Body of pancreas (tissue), 4 donors: Measurements from ENCODE around the gene TRNP1. TPM values are rescaled to one million over a fixed set of nuclear protein-coding genes. Genes with fewer than 3 reads are reported as not detected.

Source experiments
- ATAC-seq: fragments of 150-250 bp; one replicate; pipeline ENCODE4 v1.9.1; 2016
- DNase-seq, 4 donors: peaks; one replicate each; pipeline ENCODE4 v3.0.0-alpha.2; 2019
- H3K27ac ChIP-seq, 4 donors: fragments of 200-600 bp; sonication (generic); 1 replicate in 3 of 4; 2 replicates in 1 of 4; pipeline versions ENCODE4 v1.5.1 to v1.6.1; 2016 to 2019; ENCODE audit warnings: mild to moderate bottlenecking in 1 of 4, mixed read lengths in 1 of 4, moderate library complexity in 1 of 4
- H3K27me3 ChIP-seq, 2 donors: fragments of 200-600 bp; sonication (generic); one replicate each; pipeline ENCODE4 v1.6.0; 2016; ENCODE audit warnings: mild to moderate bottlenecking in 1 of 2
- H3K36me3 ChIP-seq, 2 donors: fragments of 200-600 bp; sonication (generic); replicated peaks in 1 of 2; 2 replicates each; pipeline ENCODE4 v1.5.1; 2016; ENCODE audit warnings: low read depth in 2 of 2; ENCODE audit not compliant: insufficient read depth in 1 of 2
- H3K4me1 ChIP-seq: fragments of 200-600 bp; sonication (generic); one replicate; pipeline ENCODE4 v1.6.0; 2016
- H3K4me3 ChIP-seq, 2 donors: fragments of 200-600 bp; sonication (generic); 1 replicate in 1 of 2; 2 replicates in 1 of 2; pipeline ENCODE4 v1.5.1; 2016 to 2019
- H3K9me3 ChIP-seq, 3 donors: fragments of 200-600 bp; sonication (generic); 1 replicate in 2 of 3; 2 replicates in 1 of 3; pipeline ENCODE4 v1.5.1; 2016
- POLR2A ChIP-seq, 3 donors: fragments of 450-650 bp; IDR thresholded peaks; one replicate each; pipeline ENCODE4 v1.6.1; 2016; ENCODE audit warnings: antibody characterized with exemption in 3 of 3, mild to moderate bottlenecking in 2 of 3
- whole genome bisulfite sequencing, 2 donors: methylation state at CpG; one replicate each; pipeline ENCODE4 v1.1.5; 2017; 5-methylcytosine and 5-hydroxymethylcytosine counted together
- intact Hi-C: fragments of 100-400 bp; cut with DNase I; formaldehyde crosslinking; loops from one replicate; pipeline ENCODE4 v1.15.1; 2023
- total RNA-seq, 2 donors: library from RNA; depleted of rRNA; stranded (reverse); fragments of >200 nt; gene quantifications; one replicate each; pipeline ENCODE4 v1.1.0, GENCODE V29; 2016
- TF ChIP-seq, protein P1 (sequence below), 7 experiments: fragments of 450-650 bp in 4 of 7; fragments of 200-600 bp in 3 of 7; sonication (generic) in 3 of 7; IDR thresholded peaks; one replicate each; pipeline ENCODE4 v1.5.1; 2016 to 2019; ENCODE audit warnings: antibody characterized with exemption in 7 of 7

Gene TRNP1
- total RNA-seq, 2 donors from 2014 or later = 17.1 to 32.6 TPM

DNA sequence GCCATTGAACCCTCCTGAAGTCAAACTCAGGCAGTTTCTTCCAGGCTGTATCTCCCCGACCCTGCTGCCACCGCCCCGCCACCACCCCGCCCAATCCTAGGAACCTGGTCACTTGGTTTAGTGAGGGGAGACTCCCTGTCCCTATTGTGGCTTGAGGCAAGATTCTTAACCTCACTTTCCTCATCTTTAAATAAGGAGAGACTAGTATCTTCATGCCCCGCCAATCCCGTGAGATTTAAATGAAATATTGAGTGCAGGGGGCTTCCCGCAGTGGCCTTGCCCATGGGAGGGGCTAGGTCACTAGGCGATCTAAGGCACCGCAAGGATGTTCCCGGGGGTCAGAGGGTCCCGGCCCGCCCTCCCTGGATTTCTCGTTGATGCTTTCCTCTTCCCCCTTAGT is 34.2 kb upstream of the TRNP1 start:
- intact Hi-C loops = no loop called here
- peak overlapping the region; percentile 95 to 97 for H3K4me3 ChIP-seq
- no peaks in the 10 kb centered on the region for H3K27me3 ChIP-seq
- H3K36me3 ChIP-seq = no peaks in the 10 kb centered on the region
- no peak for TF ChIP-seq POLR2A (IDR thresholded peaks at IDR 0.05)
- TF ChIP-seq, protein P1, sequence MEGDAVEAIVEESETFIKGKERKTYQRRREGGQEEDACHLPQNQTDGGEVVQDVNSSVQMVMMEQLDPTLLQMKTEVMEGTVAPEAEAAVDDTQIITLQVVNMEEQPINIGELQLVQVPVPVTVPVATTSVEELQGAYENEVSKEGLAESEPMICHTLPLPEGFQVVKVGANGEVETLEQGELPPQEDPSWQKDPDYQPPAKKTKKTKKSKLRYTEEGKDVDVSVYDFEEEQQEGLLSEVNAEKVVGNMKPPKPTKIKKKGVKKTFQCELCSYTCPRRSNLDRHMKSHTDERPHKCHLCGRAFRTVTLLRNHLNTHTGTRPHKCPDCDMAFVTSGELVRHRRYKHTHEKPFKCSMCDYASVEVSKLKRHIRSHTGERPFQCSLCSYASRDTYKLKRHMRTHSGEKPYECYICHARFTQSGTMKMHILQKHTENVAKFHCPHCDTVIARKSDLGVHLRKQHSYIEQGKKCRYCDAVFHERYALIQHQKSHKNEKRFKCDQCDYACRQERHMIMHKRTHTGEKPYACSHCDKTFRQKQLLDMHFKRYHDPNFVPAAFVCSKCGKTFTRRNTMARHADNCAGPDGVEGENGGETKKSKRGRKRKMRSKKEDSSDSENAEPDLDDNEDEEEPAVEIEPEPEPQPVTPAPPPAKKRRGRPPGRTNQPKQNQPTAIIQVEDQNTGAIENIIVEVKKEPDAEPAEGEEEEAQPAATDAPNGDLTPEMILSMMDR (IDR thresholded peaks at IDR 0.05) = no peak
- peak overlapping the region in 3 of 4 donors; percentile 82 to 90 (median 87) for H3K27ac ChIP-seq
- H3K9me3 ChIP-seq = no peaks in the 10 kb centered on the region
- peaks cover 27% of the 10 kb centered on the region for H3K4me1 ChIP-seq
- DNase-seq (no peak), ATAC-seq (no peak)
- WGBS, 2 donors = 9 to 13% methylated on average over 12 to 13 of the region's 13 CpGs

DNA sequence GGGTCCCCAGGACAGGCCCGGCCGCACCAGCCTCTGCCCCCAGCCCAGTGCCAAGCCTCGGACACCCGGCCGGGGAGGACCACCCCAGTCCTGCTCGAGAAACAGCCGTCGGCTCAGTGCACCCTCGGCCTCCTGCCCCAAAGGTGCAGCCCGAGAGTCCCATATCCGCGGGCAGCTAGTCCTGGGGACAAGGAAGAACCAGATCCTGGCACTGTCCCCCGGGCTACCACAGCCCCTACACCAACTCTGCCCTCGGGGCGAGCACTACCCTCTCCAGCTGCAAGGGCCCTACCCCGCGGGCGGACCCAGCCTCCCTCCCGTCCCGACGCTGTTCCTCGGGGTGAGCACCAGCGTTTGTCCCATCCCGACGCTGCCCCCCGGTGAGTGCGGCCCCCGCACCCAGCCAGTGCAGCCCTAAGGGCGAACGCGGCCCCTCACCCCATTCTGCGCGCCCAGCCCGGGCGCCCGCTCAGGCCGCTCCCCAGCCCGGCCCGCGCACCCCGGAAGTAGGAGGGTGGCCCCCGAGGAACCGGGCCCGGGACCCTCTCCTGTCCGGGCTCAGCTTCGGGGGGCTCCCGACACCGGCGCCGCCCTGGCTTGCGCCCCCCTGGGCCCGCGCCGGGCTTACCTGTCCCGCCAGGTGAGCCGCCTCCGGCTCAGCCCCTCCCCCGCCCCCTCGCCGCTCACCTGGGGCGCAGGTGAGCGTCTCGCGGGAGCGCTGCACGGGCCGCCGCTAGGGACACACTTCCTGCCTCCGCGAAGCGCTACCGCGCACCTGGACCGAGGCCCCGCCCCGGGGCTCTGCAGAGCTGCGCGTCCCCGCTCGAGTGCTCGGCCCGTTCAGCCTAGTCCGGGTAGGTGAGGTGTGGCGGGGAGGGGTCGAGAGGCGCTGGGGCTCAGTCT is 33.5 kb upstream of the TRNP1 start, which contains the start of gene KDF1:
TSS of gene KDF1 (minus strand) at position 747 of the 903 bp plus-strand sequence. CDS start 8,088 bp downstream, outside the sequence.
- no peaks in the 10 kb centered on the region for H3K9me3 ChIP-seq
- DNase-seq (peak; percentile 88 to 94 (median 92)), ATAC-seq (peak; percentile 99)
- TF ChIP-seq, protein P1 (IDR thresholded peaks at IDR 0.05) = peak in 3 of 7 experiments; percentile 18 to 53 (median 46)
- peak; percentile 75 to 84 (median 76) for TF ChIP-seq POLR2A (IDR thresholded peaks at IDR 0.05)
- intact Hi-C loops = no loop called here
- H3K4me1 ChIP-seq = peaks cover 27% of the 10 kb centered on the region
- H3K27me3 ChIP-seq = no peaks in the 10 kb centered on the region
- H3K4me3 ChIP-seq = peak within 1 kb of the TSS; percentile 95 to 97
- WGBS, 2 donors = 0% methylated on average over 61 of the region's 86 CpGs; no CpG with 5 or more reads in 1 of the 2 donors
- peak within 1 kb of the TSS; percentile 82 to 90 (median 88) for H3K27ac ChIP-seq
- H3K36me3 ChIP-seq = no peaks in the 10 kb centered on the region

DNA sequence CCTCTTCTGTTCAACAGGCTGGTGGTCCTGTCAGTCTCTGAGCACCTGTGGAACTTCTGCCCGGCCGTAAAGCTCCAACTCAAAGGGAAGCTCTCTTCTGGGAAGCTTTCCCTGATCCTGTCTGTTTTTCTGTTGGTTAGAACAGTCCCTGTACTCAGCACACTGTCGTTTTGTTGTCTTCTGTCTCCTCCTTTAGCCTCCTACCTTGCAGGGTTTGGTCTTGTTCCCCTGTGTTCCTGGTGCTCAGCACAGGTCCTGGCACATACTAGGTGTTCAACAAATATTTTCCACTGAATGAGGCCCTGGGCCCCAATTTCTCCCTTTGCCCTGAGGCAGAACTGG is 32.9 kb upstream of the TRNP1 start:
- Histone ChIP-seq H3K9me3 (no peaks in the 10 kb centered on the region), H3K4me3 (peak overlapping the region; percentile 6 to 97), H3K27ac (peak overlapping the region; percentile 82 to 90 (median 88)), H3K27me3 (no peaks in the 10 kb centered on the region), H3K36me3 (no peaks in the 10 kb centered on the region), H3K4me1 (peaks cover 27% of the 10 kb centered on the region)
- intact Hi-C loops = no loop called here
- TF ChIP-seq POLR2A (IDR thresholded peaks at IDR 0.05) = no peak
- TF ChIP-seq, protein P1 (IDR thresholded peaks at IDR 0.05) = no peak
- no peak for ATAC-seq
- DNase-seq = no peak
- WGBS, 2 donors = 7 to 12% methylated on average over 3 of the region's 3 CpGs

DNA sequence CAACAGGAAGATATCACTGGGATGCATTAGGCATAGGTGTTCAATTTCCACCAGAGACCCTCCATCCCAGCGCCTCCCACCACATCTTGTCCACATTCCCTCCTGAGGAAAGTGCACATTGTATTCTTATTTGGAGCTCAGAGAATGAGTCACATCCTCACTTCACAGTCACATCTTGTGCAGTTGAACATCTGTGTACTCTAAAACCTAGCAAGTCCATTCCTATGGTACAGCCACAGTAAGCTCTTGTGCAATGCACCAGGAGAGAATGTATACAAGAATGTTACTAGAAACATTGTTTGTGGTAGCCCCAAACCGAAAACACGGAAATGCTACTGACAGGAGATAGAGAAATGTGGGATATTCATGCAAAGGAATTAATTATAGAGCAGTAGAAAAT is 31.7 kb upstream of the TRNP1 start:
- DNase-seq = no peak
- H3K27me3 ChIP-seq = no peaks in the 10 kb centered on the region
- H3K36me3 ChIP-seq = no peaks in the 10 kb centered on the region
- 74 to 77% methylated on average over 3 of the region's 3 CpGs for WGBS, 2 donors
- no peak overlapping the region for H3K27ac ChIP-seq
- H3K4me3 ChIP-seq = no peak overlapping the region
- TF ChIP-seq, protein P1 (IDR thresholded peaks at IDR 0.05) = no peak
- TF ChIP-seq POLR2A (IDR thresholded peaks at IDR 0.05) = no peak
- H3K4me1 ChIP-seq = peaks cover 27% of the 10 kb centered on the region
- ATAC-seq = no peak
- H3K9me3 ChIP-seq = no peaks in the 10 kb centered on the region
- intact Hi-C loops = no loop called here
